Measurements from ENCODE around the gene ASPG. TPM values are rescaled to one million over a fixed set of nuclear protein-coding genes. Genes with fewer than 3 reads are reported as not detected.

The ASPG gene
- total RNA-seq, 2 experiments from 2014 or later = not detected

DNA sequence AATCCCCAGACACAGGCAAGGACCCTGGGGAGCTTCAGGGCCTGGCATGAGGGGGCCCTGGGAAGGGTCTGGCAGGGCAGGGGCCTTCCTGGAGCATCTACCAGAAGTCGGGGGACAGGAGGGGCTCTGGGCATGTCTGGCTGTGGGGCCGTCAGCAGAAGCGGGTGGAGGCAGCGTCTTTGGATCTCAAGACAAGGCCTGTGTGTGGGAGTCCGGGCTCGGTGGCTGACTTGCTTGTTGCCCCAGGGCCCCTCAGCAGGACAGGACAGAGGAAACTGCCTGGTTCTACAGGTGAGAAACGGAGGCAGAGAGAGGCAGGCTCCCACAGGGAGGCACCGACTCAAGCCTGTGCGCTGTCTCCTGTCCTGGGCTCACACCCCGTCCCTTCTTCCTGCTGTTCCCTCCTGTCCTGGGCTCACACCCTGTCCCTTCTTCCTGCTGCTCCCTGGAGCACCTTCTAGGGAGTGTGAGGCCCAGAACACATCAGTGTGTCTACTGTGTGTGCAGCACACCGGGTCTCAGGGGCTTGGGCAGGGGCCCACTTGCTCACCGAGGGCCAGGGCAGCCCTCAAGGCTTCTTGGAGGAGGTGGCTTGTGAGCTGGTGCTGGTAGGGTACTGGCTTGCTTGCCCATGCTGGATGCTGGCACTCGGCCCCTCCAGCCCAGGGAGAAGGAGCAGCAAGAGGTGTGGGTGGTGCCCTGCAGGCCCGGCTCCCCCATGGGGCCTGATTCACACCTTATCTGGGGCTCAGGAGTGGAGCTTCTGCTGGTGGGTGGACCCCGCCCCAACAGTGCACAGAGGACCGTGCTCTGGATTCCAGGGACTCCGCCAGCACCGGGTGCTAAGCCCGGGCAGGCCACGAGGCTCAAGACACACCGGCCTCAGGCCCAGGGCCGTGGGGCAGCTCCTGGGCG is 14.9 kb downstream of the ASPG start:
- no peak overlapping the region for H3K4me3 Mint-ChIP-seq
- POLR2A ChIA-PET = no interaction called here
- CTCF ChIA-PET = no interaction called here

DNA sequence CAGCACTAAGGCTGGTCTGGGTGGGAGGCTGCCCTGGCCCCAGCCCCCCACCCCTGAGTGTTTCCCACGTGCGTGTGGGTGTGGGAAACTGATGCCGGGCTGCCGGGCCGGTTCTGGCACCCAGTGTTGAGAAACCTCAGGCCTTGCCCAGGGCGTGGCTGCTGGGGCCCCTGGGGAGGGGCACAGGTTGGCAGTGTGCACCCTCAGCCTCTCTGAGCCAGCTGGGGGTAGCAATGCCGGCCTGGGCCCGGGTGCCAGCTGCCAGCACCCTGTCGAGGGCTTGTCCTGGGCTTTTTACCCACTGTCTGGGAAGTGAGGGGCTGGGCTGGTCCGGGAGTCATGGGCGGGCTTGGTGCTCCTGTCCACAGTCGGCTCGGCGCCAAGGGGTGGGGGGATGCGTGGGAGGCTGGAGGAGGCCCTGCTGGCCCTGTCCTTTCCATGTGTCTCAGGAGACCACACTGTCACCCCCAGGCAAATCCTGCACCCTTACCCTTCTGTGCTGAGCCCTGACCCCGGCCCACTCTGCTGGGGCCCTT is 15.7 kb downstream of the ASPG start:
- Histone ChIP-seq H3K27me3 (ENCODE audit: control insufficient read depth in 1 of 2, insufficient read depth in 2 of 2, low read length in 2 of 2) (no peaks in the 10 kb centered on the region), H3K27ac (ENCODE audit: low read depth in 1 of 2, low read length in 2 of 2) (no peak overlapping the region), H3K4me1 (ENCODE audit: insufficient read depth, low read length) (no peaks in the 10 kb centered on the region), H3K4me3 (ENCODE audit: low read length) (no peak overlapping the region), H3K36me3 (ENCODE audit: insufficient read depth, low read length) (no peaks in the 10 kb centered on the region), H3K9me3 (ENCODE audit: control insufficient read depth in 1 of 2, insufficient read depth in 1 of 2, low read length in 2 of 2) (peaks cover 0 to 7% of the 10 kb centered on the region in 2 experiments)
- Mint-ChIP-seq H3K36me3 (ENCODE audit: low read depth) (no peaks in the 10 kb centered on the region), H3K9me3 (no peaks in the 10 kb centered on the region), H3K27me3 (no peaks in the 10 kb centered on the region), H3K27ac (no peak overlapping the region), H3K4me1 (ENCODE audit: low read depth) (no peaks in the 10 kb centered on the region), H3K4me3 (no peak overlapping the region)
- ATAC-seq (ENCODE audit: poor library complexity) (no peak), DNase-seq (peak in 1 of 14 experiments; percentile 0)
- CTCF ChIA-PET = no interaction called here
- TF ChIP-seq, protein P1, sequence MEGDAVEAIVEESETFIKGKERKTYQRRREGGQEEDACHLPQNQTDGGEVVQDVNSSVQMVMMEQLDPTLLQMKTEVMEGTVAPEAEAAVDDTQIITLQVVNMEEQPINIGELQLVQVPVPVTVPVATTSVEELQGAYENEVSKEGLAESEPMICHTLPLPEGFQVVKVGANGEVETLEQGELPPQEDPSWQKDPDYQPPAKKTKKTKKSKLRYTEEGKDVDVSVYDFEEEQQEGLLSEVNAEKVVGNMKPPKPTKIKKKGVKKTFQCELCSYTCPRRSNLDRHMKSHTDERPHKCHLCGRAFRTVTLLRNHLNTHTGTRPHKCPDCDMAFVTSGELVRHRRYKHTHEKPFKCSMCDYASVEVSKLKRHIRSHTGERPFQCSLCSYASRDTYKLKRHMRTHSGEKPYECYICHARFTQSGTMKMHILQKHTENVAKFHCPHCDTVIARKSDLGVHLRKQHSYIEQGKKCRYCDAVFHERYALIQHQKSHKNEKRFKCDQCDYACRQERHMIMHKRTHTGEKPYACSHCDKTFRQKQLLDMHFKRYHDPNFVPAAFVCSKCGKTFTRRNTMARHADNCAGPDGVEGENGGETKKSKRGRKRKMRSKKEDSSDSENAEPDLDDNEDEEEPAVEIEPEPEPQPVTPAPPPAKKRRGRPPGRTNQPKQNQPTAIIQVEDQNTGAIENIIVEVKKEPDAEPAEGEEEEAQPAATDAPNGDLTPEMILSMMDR (IDR thresholded peaks at IDR 0.05) = no peak
- intact Hi-C loops (cut with DNase I, micrococcal nuclease) = no loop called here
- POLR2A ChIA-PET = no interaction called here

More for the DNA sequence above, 14.9 kb downstream of the ASPG start:
- Mint-ChIP-seq H3K9me3 (no peaks in the 10 kb centered on the region), H3K4me1 (ENCODE audit: low read depth) (no peaks in the 10 kb centered on the region), H3K36me3 (ENCODE audit: low read depth) (no peaks in the 10 kb centered on the region), H3K27me3 (no peaks in the 10 kb centered on the region), H3K27ac (no peak overlapping the region)
- Histone ChIP-seq H3K27ac (ENCODE audit: low read depth in 1 of 2, low read length in 2 of 2) (no peak overlapping the region), H3K4me3 (ENCODE audit: low read length) (no peak overlapping the region), H3K4me1 (ENCODE audit: insufficient read depth, low read length) (no peaks in the 10 kb centered on the region), H3K9me3 (ENCODE audit: control insufficient read depth in 1 of 2, insufficient read depth in 1 of 2, low read length in 2 of 2) (peaks cover 0 to 7% of the 10 kb centered on the region in 2 experiments), H3K27me3 (ENCODE audit: control insufficient read depth in 1 of 2, insufficient read depth in 2 of 2, low read length in 2 of 2) (no peaks in the 10 kb centered on the region), H3K36me3 (ENCODE audit: insufficient read depth, low read length) (no peaks in the 10 kb centered on the region)
- TF ChIP-seq, protein P1 (IDR thresholded peaks at IDR 0.05) = no peak
- peak in 1 of 14 experiments; percentile 1 for DNase-seq
- intact Hi-C loops (cut with DNase I, micrococcal nuclease) = no loop called here
- no peak for ATAC-seq (ENCODE audit: poor library complexity)

DNA sequence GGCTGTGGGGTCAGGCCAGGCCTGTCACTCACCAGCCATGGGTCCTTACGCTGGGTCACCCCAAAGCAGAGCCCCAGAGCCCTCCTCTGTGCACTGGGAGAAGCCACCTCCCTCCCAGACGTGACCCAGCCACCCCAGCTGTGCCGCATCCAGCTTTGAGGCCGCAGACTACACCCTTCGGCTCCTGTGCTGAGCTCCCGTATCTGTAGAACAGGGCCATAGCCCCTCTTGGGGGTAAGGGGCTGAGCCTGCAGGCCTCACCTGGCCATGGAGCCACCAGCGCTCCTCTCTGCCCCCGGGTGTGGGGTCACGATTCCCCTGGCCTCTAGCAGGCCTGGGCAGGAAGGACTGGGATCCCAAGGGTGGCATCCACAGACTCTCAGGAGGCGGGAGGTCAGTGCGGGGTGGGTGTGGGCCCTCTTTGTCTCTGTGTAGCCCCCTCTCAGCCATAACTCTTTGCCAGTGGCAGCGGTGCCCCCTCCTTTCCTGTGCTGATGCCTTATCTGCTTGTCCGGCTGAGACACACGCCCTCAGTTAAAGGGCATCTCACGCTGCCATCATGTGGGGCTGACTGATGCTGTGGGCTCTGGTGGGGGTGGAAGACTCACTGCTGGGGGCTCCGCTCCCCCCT is 16.3 kb downstream of the ASPG start:
- Histone ChIP-seq H3K36me3 (ENCODE audit: insufficient read depth, low read length) (no peaks in the 10 kb centered on the region), H3K4me1 (ENCODE audit: insufficient read depth, low read length) (no peaks in the 10 kb centered on the region), H3K4me3 (ENCODE audit: low read length) (no peak overlapping the region), H3K9me3 (ENCODE audit: control insufficient read depth in 1 of 2, insufficient read depth in 1 of 2, low read length in 2 of 2) (peaks cover 0 to 7% of the 10 kb centered on the region in 2 experiments), H3K27me3 (ENCODE audit: control insufficient read depth in 1 of 2, insufficient read depth in 2 of 2, low read length in 2 of 2) (no peaks in the 10 kb centered on the region), H3K27ac (ENCODE audit: low read depth in 1 of 2, low read length in 2 of 2) (no peak overlapping the region)
- CTCF ChIA-PET = no interaction called here
- DNase-seq (peak in 1 of 14 experiments; percentile 3), ATAC-seq (ENCODE audit: poor library complexity) (no peak)
- Mint-ChIP-seq H3K4me1 (ENCODE audit: low read depth) (no peaks in the 10 kb centered on the region), H3K36me3 (ENCODE audit: low read depth) (no peaks in the 10 kb centered on the region), H3K9me3 (no peaks in the 10 kb centered on the region), H3K4me3 (no peak overlapping the region), H3K27me3 (no peaks in the 10 kb centered on the region), H3K27ac (no peak overlapping the region)
- TF ChIP-seq, protein P1 (IDR thresholded peaks at IDR 0.05) = no peak
- intact Hi-C loops (cut with DNase I, micrococcal nuclease) = no loop called here
- POLR2A ChIA-PET = no interaction called here

All from CD4-positive, alpha-beta T cell (primary cell).